ENCODE results near the gene PAXIP1.

GRCh38 chr7:155007947-155008346, 5.0 kb upstream of the PAXIP1 start:
- TF ChIP-seq CTCF (IDR thresholded peaks at IDR 0.05 in 4 of 5, conservative IDR thresholded peaks at IDR 0.05 in 1 of 5) (no peak), POLR2A (IDR thresholded peaks at IDR 0.05) (no peak)
